ENCODE data around the gene TSACC.

GRCh38 chr1:156342166-156342955 is 4.0 kb downstream of the TSACC start:
- TF ChIP-seq CTCF (IDR thresholded peaks at IDR 0.05): no peak
- TF ChIP-seq POLR2AphosphoS5 (IDR thresholded peaks at IDR 0.05; ENCODE audit: low read depth, low read length): no peak
- TF ChIP-seq SIN3A (IDR thresholded peaks at IDR 0.05; ENCODE audit: borderline replicate concordance, insufficient read depth, low read depth, low read length): no peak

Measured in Panc1 (cell line).